ENCODE data around the gene FBLL1. TPM values are rescaled to one million over a fixed set of nuclear protein-coding genes. Genes with fewer than 3 reads are reported as not detected.

FBLL1 gene
- total RNA-seq, 1 donor from 2014 or later, result not detected

- no peak for TF ChIP-seq CTCF (conservative IDR thresholded peaks at IDR 0.05; ENCODE audit: low read depth, low read length)
- DNase-seq (ENCODE audit: low read depth), result no peak
- H3K4me3 ChIP-seq (ENCODE audit: low read depth, low read length), result peak overlapping the region; percentile 68
Observed at GRCh38 chr5:168580227-168580508, 51.1 kb downstream of the FBLL1 start.

Other genes starting within 250 kb of the FBLL1 start
- 87.2 and 94.5 TPM in 2 replicates for gene WWC1, start 237.7 kb upstream of the FBLL1 start, total RNA-seq
- gene RARS1, start 42.8 kb upstream of the FBLL1 start, total RNA-seq, result 109 and 137 TPM in 2 replicates
- 37.6 and 43.3 TPM in 2 replicates for gene PANK3, start 50.1 kb downstream of the FBLL1 start, total RNA-seq